ENCODE results near the gene ARHGAP28. TPM values are rescaled to one million over a fixed set of nuclear protein-coding genes. Genes with fewer than 3 reads are reported as not detected.

Gene ARHGAP28
- total and polyA plus RNA-seq, 2 experiments from 2014 or later = 13.6 to 23.7 TPM

GRCh38 chr18:6859676-6860422 is 130.3 kb downstream of the ARHGAP28 start:
- Histone ChIP-seq H3K4me3 (no peak overlapping the region), H3K4me1 (ENCODE audit: low read depth) (no peaks in the 10 kb centered on the region), H3K27ac (no peak overlapping the region), H3K27me3 (no peaks in the 10 kb centered on the region), H3K9me3 (ENCODE audit: low read depth) (no peaks in the 10 kb centered on the region), H3K36me3 (no peaks in the 10 kb centered on the region)
- TF ChIP-seq, protein P1, sequence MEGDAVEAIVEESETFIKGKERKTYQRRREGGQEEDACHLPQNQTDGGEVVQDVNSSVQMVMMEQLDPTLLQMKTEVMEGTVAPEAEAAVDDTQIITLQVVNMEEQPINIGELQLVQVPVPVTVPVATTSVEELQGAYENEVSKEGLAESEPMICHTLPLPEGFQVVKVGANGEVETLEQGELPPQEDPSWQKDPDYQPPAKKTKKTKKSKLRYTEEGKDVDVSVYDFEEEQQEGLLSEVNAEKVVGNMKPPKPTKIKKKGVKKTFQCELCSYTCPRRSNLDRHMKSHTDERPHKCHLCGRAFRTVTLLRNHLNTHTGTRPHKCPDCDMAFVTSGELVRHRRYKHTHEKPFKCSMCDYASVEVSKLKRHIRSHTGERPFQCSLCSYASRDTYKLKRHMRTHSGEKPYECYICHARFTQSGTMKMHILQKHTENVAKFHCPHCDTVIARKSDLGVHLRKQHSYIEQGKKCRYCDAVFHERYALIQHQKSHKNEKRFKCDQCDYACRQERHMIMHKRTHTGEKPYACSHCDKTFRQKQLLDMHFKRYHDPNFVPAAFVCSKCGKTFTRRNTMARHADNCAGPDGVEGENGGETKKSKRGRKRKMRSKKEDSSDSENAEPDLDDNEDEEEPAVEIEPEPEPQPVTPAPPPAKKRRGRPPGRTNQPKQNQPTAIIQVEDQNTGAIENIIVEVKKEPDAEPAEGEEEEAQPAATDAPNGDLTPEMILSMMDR (IDR thresholded peaks at IDR 0.05; ENCODE audit: low read depth, low read length) = no peak
- no peak for DNase-seq (ENCODE audit: low read depth in 1 of 2, low spot score in 1 of 2)

DNA sequence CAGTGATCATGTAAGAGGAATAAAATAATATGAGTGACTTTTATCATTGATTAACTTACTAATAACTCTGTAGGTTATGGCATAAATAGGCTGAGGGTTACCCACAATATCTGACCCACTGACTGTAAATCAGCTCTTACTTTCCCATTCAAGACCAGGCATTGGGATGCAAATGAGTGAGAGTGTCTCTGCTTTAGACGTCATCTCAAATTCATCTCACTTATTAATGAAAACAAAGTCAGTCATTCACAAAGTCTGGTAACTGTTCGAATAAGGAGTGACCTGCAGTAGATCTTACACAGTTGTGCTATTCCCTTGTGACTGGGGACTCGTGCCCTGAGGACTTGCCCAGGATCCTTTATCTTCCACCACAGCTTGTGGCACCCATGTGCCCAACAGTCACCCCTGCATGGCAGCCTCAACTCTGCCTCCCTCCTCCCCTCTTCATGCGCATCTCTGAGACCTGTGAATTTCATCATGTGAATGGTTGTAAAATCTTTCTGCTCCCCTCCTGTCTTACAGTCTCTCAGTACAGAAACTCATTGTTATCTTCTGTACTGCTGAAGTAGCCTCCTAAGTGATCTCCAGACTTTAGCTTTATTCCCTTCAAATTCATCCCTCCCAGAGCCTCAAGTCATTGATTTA is 131.4 kb downstream of the ARHGAP28 start:
- DNase-seq (ENCODE audit: low read depth in 1 of 2, low spot score in 1 of 2) = no peak
- Histone ChIP-seq H3K4me3 (no peak overlapping the region), H3K36me3 (no peaks in the 10 kb centered on the region), H3K4me1 (ENCODE audit: low read depth) (no peaks in the 10 kb centered on the region), H3K27me3 (no peaks in the 10 kb centered on the region), H3K9me3 (ENCODE audit: low read depth) (no peaks in the 10 kb centered on the region), H3K27ac (no peak overlapping the region)
- TF ChIP-seq, protein P1 (IDR thresholded peaks at IDR 0.05; ENCODE audit: low read depth, low read length) = no peak

DNA sequence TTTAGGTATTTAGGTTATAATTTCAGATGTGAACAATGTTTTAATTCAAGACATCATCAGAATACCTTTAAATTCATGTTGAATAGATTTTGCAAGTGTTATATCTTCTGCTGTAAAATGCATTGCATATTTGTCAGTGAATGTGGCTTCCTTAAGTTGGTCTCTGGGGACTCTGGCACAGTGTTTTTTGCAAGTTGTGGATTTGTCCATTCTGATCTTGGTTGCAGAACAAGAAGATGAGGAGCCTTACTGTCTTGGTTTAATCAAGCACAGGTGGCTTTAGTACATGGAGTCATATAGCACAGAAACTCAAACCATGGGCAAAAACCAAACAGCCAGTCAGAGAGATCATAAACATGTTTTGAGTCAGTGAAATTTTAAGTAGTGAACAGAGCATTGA is 135.7 kb downstream of the ARHGAP28 start:
- Histone ChIP-seq H3K27ac (no peak overlapping the region), H3K27me3 (no peaks in the 10 kb centered on the region), H3K36me3 (no peaks in the 10 kb centered on the region)

DNA sequence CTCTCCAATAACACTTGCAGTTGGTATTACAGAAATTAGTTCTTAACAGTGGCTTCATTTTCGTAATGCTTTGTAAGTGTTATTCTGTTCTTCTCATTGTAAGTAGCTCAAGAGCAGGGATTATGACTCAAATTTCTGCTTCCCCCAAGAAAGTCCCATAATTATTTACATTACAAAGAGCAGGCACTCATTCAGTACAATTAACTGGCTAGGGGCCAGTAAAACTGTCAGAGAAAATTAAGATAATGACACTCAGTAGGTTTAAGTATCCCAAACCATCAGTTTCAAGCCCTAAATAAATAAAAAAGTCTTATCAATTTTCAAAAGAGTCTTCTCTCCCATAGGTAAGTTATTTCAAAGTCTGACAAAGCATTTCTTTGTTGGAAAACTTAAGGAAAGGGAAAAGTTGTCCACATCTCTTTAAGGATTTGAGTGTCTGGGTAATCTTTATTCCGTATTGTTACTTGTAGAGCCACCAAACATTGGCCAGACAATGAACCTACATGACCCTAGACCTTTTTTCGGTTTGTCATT is 137.1 kb downstream of the ARHGAP28 start:
- Histone ChIP-seq H3K4me1 (ENCODE audit: low read depth) (no peaks in the 10 kb centered on the region), H3K27ac (no peak overlapping the region), H3K4me3 (no peak overlapping the region), H3K9me3 (ENCODE audit: low read depth) (no peaks in the 10 kb centered on the region), H3K27me3 (no peaks in the 10 kb centered on the region), H3K36me3 (no peaks in the 10 kb centered on the region)
- no peak for DNase-seq (ENCODE audit: low read depth in 1 of 2, low spot score in 1 of 2)
- TF ChIP-seq, protein P1 (IDR thresholded peaks at IDR 0.05; ENCODE audit: low read depth, low read length) = no peak

More for the DNA sequence above, 135.7 kb downstream of the ARHGAP28 start:
- TF ChIP-seq, protein P1 (IDR thresholded peaks at IDR 0.05; ENCODE audit: low read depth, low read length) = no peak
- DNase-seq (ENCODE audit: low read depth in 1 of 2, low spot score in 1 of 2) = no peak
- H3K4me1 ChIP-seq (ENCODE audit: low read depth) = no peaks in the 10 kb centered on the region
- no peak overlapping the region for H3K4me3 ChIP-seq
- H3K9me3 ChIP-seq (ENCODE audit: low read depth) = no peaks in the 10 kb centered on the region

DNA sequence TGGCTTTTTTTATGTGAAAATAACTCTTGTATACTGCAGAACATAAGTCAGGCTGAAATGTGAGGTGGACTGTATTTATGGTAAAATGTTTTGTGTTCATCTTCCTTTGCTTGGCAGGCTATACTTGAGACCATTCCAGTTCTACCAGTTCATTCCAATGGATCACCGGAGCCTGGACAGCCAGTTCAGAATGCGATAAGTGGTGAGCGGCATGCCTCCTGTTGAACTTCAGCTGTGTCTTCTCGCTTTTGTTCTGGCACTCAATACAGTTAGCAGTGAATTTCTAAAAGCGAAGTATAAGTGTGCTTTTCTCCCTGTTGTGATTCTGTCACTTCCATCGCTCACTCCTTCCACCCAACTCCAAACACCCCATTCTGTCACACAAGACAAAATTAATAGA is 138.5 kb downstream of the ARHGAP28 start:
- H3K27ac ChIP-seq = no peak overlapping the region
- no peaks in the 10 kb centered on the region for H3K4me1 ChIP-seq (ENCODE audit: low read depth)
- no peak for DNase-seq (ENCODE audit: low read depth in 1 of 2, low spot score in 1 of 2)
- H3K27me3 ChIP-seq = no peaks in the 10 kb centered on the region
- TF ChIP-seq, protein P1 (IDR thresholded peaks at IDR 0.05; ENCODE audit: low read depth, low read length) = no peak
- no peak overlapping the region for H3K4me3 ChIP-seq
- H3K9me3 ChIP-seq (ENCODE audit: low read depth) = no peaks in the 10 kb centered on the region
- no peaks in the 10 kb centered on the region for H3K36me3 ChIP-seq

All from cardiac muscle cell (in vitro differentiated cells and primary cell).